ENCODE measurements around the gene SLC4A2.
"Not testable (repeated sequence)": the region's sequence is repeated elsewhere in the genome, so short reads cannot be mapped to it uniquely, and the experiment has no call there.

The SLC4A2 gene

GRCh38 chr7:151024435-151025056 lies 34.8 kb upstream of the SLC4A2 start, which contains the start of gene ATG9B:
TSS of gene ATG9B (minus strand) at chr7:151024494. CDS start at chr7:151024423, 71 bp downstream.
- DNase-seq = no peak

DNA sequence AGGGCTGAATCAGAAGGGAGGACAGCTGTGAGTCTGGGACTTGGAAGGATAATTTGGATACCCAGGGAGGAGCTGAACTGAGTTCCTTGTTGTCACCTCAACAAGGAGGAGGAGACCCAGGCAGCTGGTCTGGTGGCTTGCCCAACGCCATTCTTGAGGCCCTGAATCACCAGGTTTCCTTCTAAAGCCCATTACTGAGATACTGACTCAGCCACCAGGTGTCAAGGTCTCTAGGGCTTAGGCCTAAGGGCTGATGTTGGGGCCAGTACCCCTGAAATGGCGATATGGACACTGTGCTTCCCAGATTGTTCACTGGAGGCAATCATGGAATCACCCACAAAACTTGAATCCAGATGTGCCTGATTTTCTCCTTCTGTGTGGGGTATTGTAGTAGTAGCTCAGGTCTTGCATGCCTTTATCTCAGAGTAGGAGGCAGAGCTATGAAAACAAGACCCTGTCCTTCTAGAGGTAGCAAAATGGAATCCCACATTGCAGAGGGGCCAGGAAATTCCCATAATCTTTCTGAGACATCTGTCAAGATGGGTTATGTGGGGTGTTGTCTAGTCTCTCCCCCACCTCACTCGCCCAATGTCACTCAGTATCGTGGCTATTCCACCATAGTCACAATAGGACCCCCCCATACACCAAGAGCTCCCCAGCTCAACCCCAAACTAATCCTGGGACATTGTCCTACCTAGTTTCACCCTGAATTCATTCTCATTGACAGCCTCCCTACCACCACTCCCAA lies 33.3 kb upstream of the SLC4A2 start:
- DNase-seq = no peak

- peak in 1 of 2 experiments; percentile 54 for DNase-seq
These were observed 32.3 kb upstream of the SLC4A2 start for GRCh38 chr7:151026771-151027727.

DNA sequence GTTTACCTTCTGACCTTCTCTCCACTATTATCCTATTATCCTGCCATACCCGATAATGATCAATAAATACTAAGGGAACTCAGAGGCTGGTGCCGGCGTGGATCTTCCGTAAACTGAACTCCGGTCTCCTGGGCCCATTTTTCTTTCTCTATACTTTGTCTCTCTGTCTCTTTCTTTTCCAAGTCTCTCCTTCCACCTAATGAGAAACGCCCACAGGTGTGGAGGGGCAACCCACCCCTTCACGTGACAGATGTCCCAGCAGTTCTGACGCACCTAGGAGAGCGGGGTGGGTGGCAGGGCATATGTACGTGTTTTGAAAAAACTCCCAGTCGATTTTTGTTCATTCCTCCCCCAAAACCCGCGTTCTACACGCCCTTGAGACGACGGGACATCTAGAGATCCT lies 31.7 kb upstream of the SLC4A2 start:
- DNase-seq = not testable (repeated sequence)

- peak; percentile 98 to 99 for DNase-seq
These were observed 31.1 kb upstream of the SLC4A2 start, which contains the start of gene ABCB8 for GRCh38 chr7:151028131-151028947. TSS of gene ABCB8 (plus strand) at chr7:151028450. CDS start at chr7:151028516, 66 bp downstream.

- DNase-seq = no peak
These were observed 30.4 kb upstream of the SLC4A2 start for GRCh38 chr7:151028948-151029501.

DNA sequence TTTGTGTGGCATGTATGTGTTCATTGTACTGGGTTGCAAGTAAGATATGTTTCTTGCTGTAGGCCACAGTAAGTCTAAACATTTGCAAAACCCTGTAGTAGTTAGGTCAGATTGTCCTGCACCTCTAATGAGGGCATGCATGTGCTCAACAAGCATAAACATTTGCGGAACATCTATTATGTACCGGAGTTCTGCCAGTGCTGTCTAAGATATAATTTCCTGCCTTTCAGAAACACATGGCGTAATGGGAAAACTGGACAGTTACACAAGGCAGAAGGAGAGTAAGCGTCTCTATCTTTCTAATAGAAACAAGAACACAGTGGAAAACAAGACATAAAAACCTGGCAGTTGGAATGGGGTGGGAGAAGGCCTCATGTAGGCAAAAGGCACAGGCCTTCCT lies 28.4 kb upstream of the SLC4A2 start:
- no peak for DNase-seq

- DNase-seq = no peak
These were observed 26.2 kb upstream of the SLC4A2 start for GRCh38 chr7:151032936-151033863.

DNA sequence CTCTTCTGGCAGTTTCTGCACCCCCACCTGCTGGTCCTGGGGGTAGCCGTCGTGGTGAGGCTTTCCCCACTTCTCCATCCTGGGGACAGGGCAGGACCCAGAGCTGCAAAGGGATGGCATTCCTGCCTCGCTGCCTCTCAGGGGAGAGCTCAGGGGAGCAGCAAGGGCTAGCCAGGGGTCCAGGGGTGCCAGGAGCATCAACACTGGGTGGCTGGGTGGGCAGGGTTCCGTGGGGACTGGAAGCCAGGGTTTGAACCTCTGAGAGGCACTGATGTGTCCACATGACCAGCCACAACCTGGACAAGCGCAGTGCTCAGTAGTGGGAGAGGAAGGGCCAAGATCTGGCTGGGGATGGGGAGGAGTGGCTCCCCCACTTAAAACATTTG lies 25.5 kb upstream of the SLC4A2 start:
- DNase-seq = no peak

DNA sequence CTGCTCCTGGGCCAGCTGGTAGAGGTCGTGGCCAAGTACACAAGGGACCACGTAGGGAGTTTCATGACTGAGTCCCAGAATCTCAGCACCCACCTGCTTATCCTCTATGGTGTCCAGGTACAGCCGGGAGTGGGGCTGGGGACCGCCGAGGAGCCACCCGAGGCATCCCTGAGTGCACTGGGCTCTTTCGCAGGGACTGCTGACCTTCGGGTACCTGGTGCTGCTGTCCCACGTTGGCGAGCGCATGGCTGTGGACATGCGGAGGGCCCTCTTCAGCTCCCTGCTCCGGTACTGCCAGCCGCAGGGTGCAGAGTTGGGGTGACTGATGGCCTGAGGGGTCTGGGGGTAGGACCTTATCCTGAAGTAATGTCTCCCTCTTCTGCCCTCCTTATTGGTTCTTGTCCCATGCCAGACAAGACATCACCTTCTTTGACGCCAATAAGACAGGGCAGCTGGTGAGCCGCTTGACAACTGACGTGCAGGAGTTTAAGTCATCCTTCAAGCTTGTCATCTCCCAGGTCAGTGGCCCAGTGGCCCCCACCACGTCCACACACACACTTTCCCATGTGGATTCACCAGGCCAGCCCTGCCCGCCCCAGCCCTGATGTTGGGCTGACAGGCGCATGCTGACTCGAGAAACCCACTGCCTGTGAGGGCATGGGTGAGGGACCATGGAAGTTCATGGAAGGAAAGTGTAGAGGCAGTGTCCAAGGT lies 24.9 kb upstream of the SLC4A2 start:
- no peak for DNase-seq

- DNase-seq = no peak
These were observed 24.2 kb upstream of the SLC4A2 start for GRCh38 chr7:151035026-151035717.

DNA sequence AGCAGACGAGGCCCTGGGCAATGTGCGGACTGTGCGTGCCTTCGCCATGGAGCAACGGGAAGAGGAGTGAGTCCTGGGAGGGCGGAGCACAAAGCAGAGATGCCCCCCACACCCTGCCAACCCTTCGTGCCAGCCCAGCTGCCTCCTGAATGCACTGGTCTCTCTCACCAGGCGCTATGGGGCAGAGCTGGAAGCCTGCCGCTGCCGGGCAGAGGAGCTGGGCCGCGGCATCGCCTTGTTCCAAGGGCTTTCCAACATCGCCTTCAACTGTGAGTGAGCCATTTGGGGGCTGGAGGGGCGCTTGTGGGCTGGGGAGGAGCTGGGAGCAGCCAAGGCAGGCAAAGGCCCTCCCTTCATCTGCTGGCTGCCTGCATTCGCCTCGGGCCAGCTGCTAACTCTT lies 23.5 kb upstream of the SLC4A2 start:
- DNase-seq = no peak

DNA sequence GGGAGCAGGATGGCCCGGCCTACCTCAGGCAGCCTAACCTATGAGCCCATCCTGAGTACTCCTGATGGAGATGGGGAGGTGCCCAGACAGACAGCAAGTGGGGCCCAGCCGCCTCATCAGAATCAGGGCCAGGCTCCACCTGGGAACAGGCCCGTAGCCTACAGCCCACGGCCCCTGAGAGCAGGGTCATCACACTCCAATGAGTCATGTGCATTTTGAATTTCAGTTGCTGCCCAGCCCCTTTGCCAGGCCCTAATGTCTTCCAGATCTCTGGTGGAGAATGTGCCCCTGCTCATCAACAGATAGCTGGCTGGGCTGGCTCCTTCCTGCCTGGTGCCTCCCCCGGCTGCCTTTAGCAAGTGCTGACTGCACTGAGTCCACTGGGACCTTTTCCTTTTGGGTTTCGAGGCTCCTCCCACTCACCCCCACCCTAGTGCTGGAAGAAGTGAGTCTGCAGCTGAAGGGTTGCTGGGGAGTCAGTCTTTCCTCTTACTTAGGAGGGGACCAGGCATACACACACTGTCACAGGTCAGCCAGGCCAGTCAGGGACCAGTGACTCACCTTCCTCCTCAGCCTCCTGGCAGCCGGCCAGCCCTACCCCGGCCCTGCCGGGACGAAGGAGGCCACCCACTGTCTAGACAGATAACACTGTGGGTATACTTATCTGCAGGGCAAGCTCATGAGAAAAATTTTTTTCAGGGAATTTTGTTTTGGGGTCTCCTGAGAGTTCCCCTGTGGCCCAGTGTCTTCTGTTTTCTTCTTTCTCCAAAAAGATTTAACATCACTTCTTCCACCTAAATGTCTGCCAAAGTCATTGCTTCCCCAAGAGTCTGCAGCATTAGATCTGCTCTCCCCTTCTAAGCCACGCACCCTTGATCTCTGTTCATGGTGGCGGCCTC lies 20.2 kb upstream of the SLC4A2 start:
- no peak for DNase-seq

GRCh38 chr7:151039850-151040548 lies 19.4 kb upstream of the SLC4A2 start:
- peak; percentile 14 to 69 for DNase-seq

- no peak for DNase-seq
These were observed 18.6 kb upstream of the SLC4A2 start for GRCh38 chr7:151040616-151041375.

GRCh38 chr7:151043449-151043848 lies 15.9 kb upstream of the SLC4A2 start:
- not testable (repeated sequence) for DNase-seq

- DNase-seq = no peak
These were observed 15.4 kb upstream of the SLC4A2 start for GRCh38 chr7:151043959-151044358.

All from NCI-H524 (cell line).